ENCODE measurements around the gene TRIM2. TPM values are rescaled to one million over a fixed set of nuclear protein-coding genes. Genes with fewer than 3 reads are reported as not detected.

The TRIM2 gene
- polyA plus RNA-seq, 1 donor (not counting 4 experiments of a cell fraction or from before 2014, with no cell fraction given), result 10.6 TPM

GRCh38 chr4:153259661-153260060 is 55.4 kb downstream of the TRIM2 start:
- no peak overlapping the region for H3K4me3 ChIP-seq (ENCODE audit: control insufficient read depth in 2 of 3, extremely low read depth in 1 of 3, insufficient read depth in 2 of 3, low read depth in 1 of 3, low read length in 3 of 3)
- no peaks in the 10 kb centered on the region for H3K79me2 ChIP-seq (ENCODE audit: control insufficient read depth, insufficient read depth, low read length)
- H3K4me2 ChIP-seq (ENCODE audit: control insufficient read depth, extremely low read depth, insufficient read depth, low read depth, low read length), result no peak overlapping the region
- no peak for TF ChIP-seq EZH2 (IDR thresholded peaks at IDR 0.05; ENCODE audit: low read length)
- TF ChIP-seq CTCF (optimal IDR thresholded peaks at IDR 0.05 in 1 of 3, IDR thresholded peaks at IDR 0.05 in 1 of 3, conservative IDR thresholded peaks at IDR 0.05 in 1 of 3; ENCODE audit: extremely low read depth in 1 of 3, insufficient read depth in 2 of 3, low read length in 3 of 3), result no peak
- H2AFZ ChIP-seq (ENCODE audit: control insufficient read depth, low read length), result no peak overlapping the region
- H3K9ac ChIP-seq (ENCODE audit: control insufficient read depth, extremely low read depth, insufficient read depth, low read length), result no peak overlapping the region
- H3K9me3 ChIP-seq (ENCODE audit: control insufficient read depth, low read depth, low read length), result no peaks in the 10 kb centered on the region
- no peak for FAIRE-seq
- DNase-seq (ENCODE audit: low read depth, low spot score), result no peak
- H3K4me1 ChIP-seq (ENCODE audit: control insufficient read depth, extremely low read depth, insufficient read depth, low read length), result no peaks in the 10 kb centered on the region
- H4K20me1 ChIP-seq (ENCODE audit: control insufficient read depth, extremely low read depth, insufficient read depth, low read length), result no peaks in the 10 kb centered on the region
- H3K9me1 ChIP-seq (ENCODE audit: control insufficient read depth, extremely low read depth, insufficient read depth, low read length), result no peaks in the 10 kb centered on the region
- no peaks in the 10 kb centered on the region for H3K27me3 ChIP-seq (ENCODE audit: control insufficient read depth, extremely low read depth, insufficient read depth, low read length)
- H3K36me3 ChIP-seq (ENCODE audit: control insufficient read depth in 2 of 2, extremely low read depth in 1 of 2, insufficient read depth in 2 of 2, low read length in 2 of 2), result no peaks in the 10 kb centered on the region
- dilution Hi-C loops (cut with MboI; ENCODE audit: extremely low pct_ligation_motif_present, low sequenced_read_pairs), result no loop called here
- H3K27ac ChIP-seq (ENCODE audit: control insufficient read depth, insufficient read depth, low read length), result no peak overlapping the region

DNA sequence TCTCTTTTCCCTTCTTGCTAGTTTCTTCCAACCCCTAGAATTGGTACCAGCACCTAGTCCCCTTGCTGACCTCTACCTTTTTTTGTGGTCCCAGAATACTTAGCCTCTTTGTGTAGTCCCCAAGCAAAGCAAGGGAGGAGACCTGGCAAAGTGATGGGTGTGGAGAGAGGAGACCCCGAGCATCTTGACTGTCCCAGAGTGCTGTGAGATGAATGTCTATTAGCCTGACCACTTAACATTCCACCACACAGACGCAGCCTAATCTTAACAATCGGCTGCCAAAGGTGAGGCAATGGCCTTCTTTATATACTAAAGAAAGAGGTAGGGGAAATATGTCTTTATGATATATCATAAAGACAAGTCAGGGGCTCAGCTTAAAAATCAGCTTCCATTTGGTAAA is 55.9 kb downstream of the TRIM2 start:
- no peaks in the 10 kb centered on the region for H3K27me3 ChIP-seq (ENCODE audit: control insufficient read depth, extremely low read depth, insufficient read depth, low read length)
- no peak overlapping the region for H3K9ac ChIP-seq (ENCODE audit: control insufficient read depth, extremely low read depth, insufficient read depth, low read length)
- H4K20me1 ChIP-seq (ENCODE audit: control insufficient read depth, extremely low read depth, insufficient read depth, low read length), result no peaks in the 10 kb centered on the region
- H3K4me1 ChIP-seq (ENCODE audit: control insufficient read depth, extremely low read depth, insufficient read depth, low read length), result no peaks in the 10 kb centered on the region
- dilution Hi-C loops (cut with MboI; ENCODE audit: extremely low pct_ligation_motif_present, low sequenced_read_pairs), result no loop called here
- H3K36me3 ChIP-seq (ENCODE audit: control insufficient read depth in 2 of 2, extremely low read depth in 1 of 2, insufficient read depth in 2 of 2, low read length in 2 of 2), result no peaks in the 10 kb centered on the region
- DNase-seq (ENCODE audit: low read depth, low spot score), result no peak
- H3K9me1 ChIP-seq (ENCODE audit: control insufficient read depth, extremely low read depth, insufficient read depth, low read length), result no peaks in the 10 kb centered on the region
- H2AFZ ChIP-seq (ENCODE audit: control insufficient read depth, low read length), result no peak overlapping the region
- no peak overlapping the region for H3K4me2 ChIP-seq (ENCODE audit: control insufficient read depth, extremely low read depth, insufficient read depth, low read depth, low read length)
- H3K4me3 ChIP-seq (ENCODE audit: control insufficient read depth in 2 of 3, extremely low read depth in 1 of 3, insufficient read depth in 2 of 3, low read depth in 1 of 3, low read length in 3 of 3), result no peak overlapping the region
- no peaks in the 10 kb centered on the region for H3K79me2 ChIP-seq (ENCODE audit: control insufficient read depth, insufficient read depth, low read length)
- H3K9me3 ChIP-seq (ENCODE audit: control insufficient read depth, low read depth, low read length), result no peaks in the 10 kb centered on the region
- no peak overlapping the region for H3K27ac ChIP-seq (ENCODE audit: control insufficient read depth, insufficient read depth, low read length)
- no peak for FAIRE-seq
- no peak for TF ChIP-seq EZH2 (IDR thresholded peaks at IDR 0.05; ENCODE audit: low read length)
- no peak for TF ChIP-seq CTCF (optimal IDR thresholded peaks at IDR 0.05 in 1 of 3, IDR thresholded peaks at IDR 0.05 in 1 of 3, conservative IDR thresholded peaks at IDR 0.05 in 1 of 3; ENCODE audit: extremely low read depth in 1 of 3, insufficient read depth in 2 of 3, low read length in 3 of 3)
